ENCODE results near the gene MYO3B. TPM values are rescaled to one million over a fixed set of nuclear protein-coding genes. Genes with fewer than 3 reads are reported as not detected.

Gene MYO3B
- total and polyA plus RNA-seq, 2 of the 8 experiments (the other 6 are each of a cell fraction or from before 2014, with no cell fraction given) = 0.17 to 0.19 TPM

DNA sequence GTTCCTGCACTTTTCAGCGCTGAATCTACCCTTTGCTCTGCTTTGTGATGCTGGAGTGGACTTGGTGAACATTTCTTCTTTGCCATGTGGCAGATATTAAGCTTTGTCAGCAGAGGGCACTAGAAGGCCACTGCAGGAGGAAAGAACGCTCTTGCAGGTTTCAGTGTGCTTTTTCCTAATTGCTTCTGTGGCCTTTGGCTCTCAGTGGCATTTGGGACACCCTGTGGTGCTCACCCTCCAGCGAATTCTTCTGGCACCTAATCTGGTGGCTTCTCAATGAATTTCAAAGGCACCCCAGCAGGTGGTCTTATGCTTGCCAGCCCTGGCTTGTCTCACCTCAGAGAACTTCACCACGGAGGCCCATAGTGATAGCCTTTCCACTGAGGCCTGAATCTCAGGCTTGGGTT, 146.7 kb downstream of the MYO3B start (continued):
- TF ChIP-seq RAD21 (IDR thresholded peaks at IDR 0.05 in 1 of 2, conservative IDR thresholded peaks at IDR 0.05 in 1 of 2; ENCODE audit: low read depth in 2 of 2, low read length in 2 of 2) (peak; percentile 99), ASH2L (IDR thresholded peaks at IDR 0.05; ENCODE audit: low read length) (no peak), EP300 (IDR thresholded peaks at IDR 0.05; ENCODE audit: borderline replicate concordance in 1 of 2, low read depth in 2 of 2, low read length in 2 of 2) (peak in 1 of 2 experiments; percentile 28; a peak in 1 of 3 replicates), CEBPB (IDR thresholded peaks at IDR 0.05; ENCODE audit: low read depth, low read length) (no peak), HDAC2 (IDR thresholded peaks at IDR 0.05; ENCODE audit: borderline replicate concordance in 1 of 2, low read depth in 2 of 2, low read length in 2 of 2) (peak in 1 of 2 experiments; percentile 42; a peak in 2 of 4 replicates), JUND (IDR thresholded peaks at IDR 0.05; ENCODE audit: low read length) (no peak), KDM1A (IDR thresholded peaks at IDR 0.05; ENCODE audit: borderline replicate concordance, low read length) (no peak), ZNF274 (IDR thresholded peaks at IDR 0.05; ENCODE audit: borderline replicate concordance, extremely low read depth, low read length) (no peak), SIN3A (conservative IDR thresholded peaks at IDR 0.05 in 1 of 2, IDR thresholded peaks at IDR 0.05 in 1 of 2; ENCODE audit: low read depth in 1 of 2, low read length in 2 of 2) (no peak), SIX5 (IDR thresholded peaks at IDR 0.05; ENCODE audit: low read depth, low read length) (no peak), TAF1 (IDR thresholded peaks at IDR 0.05; ENCODE audit: low read depth, low read length) (no peak), NANOG (IDR thresholded peaks at IDR 0.05; ENCODE audit: insufficient read depth, low read depth, low read length, poor library complexity, severe bottlenecking) (peak; percentile 2), YY1 (IDR thresholded peaks at IDR 0.05; ENCODE audit: low read depth, low read length) (no peak; the same call in 1 of the 2 replicates), SP2 (IDR thresholded peaks at IDR 0.05; ENCODE audit: low read length) (no peak), BACH1 (IDR thresholded peaks at IDR 0.05; ENCODE audit: low read length) (no peak; the same call in 1 of the 2 replicates), PHF8 (conservative IDR thresholded peaks at IDR 0.05; ENCODE audit: low read depth, low read length) (no peak), GABPA (IDR thresholded peaks at IDR 0.05; ENCODE audit: borderline replicate concordance, insufficient read depth, low read length) (no peak)
